ENCODE measurements around the gene METTL16.

DNA sequence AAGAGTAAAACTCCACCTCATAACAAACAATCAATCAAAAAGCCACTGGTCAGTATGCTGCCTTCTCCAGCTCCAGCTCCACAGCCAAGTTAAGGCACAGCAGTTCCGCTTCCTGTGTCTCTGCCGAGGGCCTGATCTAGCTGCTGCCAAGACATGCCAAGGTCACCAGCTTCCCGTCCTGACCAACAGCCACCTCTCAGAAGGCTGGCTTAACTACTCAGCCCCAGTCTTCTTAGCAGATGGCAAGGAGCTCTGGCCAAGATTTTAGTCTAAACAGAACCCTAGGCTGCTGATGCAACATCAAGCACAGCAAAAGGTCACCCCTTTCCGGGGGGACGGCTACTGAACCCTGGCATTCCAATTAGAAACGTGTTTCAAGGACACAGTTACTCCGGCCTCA is 93.1 kb downstream of the METTL16 start:
- TF ChIP-seq, protein P1, sequence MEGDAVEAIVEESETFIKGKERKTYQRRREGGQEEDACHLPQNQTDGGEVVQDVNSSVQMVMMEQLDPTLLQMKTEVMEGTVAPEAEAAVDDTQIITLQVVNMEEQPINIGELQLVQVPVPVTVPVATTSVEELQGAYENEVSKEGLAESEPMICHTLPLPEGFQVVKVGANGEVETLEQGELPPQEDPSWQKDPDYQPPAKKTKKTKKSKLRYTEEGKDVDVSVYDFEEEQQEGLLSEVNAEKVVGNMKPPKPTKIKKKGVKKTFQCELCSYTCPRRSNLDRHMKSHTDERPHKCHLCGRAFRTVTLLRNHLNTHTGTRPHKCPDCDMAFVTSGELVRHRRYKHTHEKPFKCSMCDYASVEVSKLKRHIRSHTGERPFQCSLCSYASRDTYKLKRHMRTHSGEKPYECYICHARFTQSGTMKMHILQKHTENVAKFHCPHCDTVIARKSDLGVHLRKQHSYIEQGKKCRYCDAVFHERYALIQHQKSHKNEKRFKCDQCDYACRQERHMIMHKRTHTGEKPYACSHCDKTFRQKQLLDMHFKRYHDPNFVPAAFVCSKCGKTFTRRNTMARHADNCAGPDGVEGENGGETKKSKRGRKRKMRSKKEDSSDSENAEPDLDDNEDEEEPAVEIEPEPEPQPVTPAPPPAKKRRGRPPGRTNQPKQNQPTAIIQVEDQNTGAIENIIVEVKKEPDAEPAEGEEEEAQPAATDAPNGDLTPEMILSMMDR (IDR thresholded peaks at IDR 0.05; ENCODE audit: borderline replicate concordance, extremely low read depth, low read length, poor library complexity, severe bottlenecking) = no peak
- no peak for TF ChIP-seq EZH2 (IDR thresholded peaks at IDR 0.05; ENCODE audit: borderline replicate concordance, low read depth, low read length, severe bottlenecking)

Data from DND-41 (cell line).